ENCODE results near the gene UBQLN3. TPM values are rescaled to one million over a fixed set of nuclear protein-coding genes. Genes with fewer than 3 reads are reported as not detected.

Gene UBQLN3
- polyA plus RNA-seq, 3 donors: not detected

Other genes starting within 250 kb of the UBQLN3 start
- gene HBE1, start 240.0 kb downstream of the UBQLN3 start, polyA plus RNA-seq: under 1 TPM in 2 of 3 donors, not detected in 1; 0.10 to 0.14 TPM
- gene OR51B4, start 208.0 kb downstream of the UBQLN3 start, polyA plus RNA-seq: not detected
- gene OR51B2, start 185.7 kb downstream of the UBQLN3 start, polyA plus RNA-seq: not detected
- not detected for gene OR51B5, start 166.4 kb downstream of the UBQLN3 start, polyA plus RNA-seq
- not detected for gene OR51B6, start 158.4 kb downstream of the UBQLN3 start, polyA plus RNA-seq
- gene OR51M1, start 126.1 kb downstream of the UBQLN3 start, polyA plus RNA-seq: not detected
- not detected for gene OR51Q1, start 87.8 kb downstream of the UBQLN3 start, polyA plus RNA-seq
- gene OR51I1, start 68.4 kb downstream of the UBQLN3 start, polyA plus RNA-seq: not detected
- not detected for gene OR51I2, start 60.6 kb downstream of the UBQLN3 start, polyA plus RNA-seq
- gene OR52D1, start 21.3 kb downstream of the UBQLN3 start, polyA plus RNA-seq: not detected
- under 1 TPM; 0.08 to 0.22 (median 0.09) TPM for gene UBQLNL, start 6.7 kb upstream of the UBQLN3 start, polyA plus RNA-seq
- not detected for gene OR52H1, start 38.6 kb upstream of the UBQLN3 start, polyA plus RNA-seq
- not detected for gene OR52B6, start 70.9 kb upstream of the UBQLN3 start, polyA plus RNA-seq
- gene TRIM6, start 86.7 kb upstream of the UBQLN3 start, polyA plus RNA-seq: 1 to 10 TPM; 1.4 to 2.9 (median 2.4) TPM
- 1 to 10 TPM; 1.8 to 6.7 (median 3.8) TPM for gene TRIM34, start 115.0 kb upstream of the UBQLN3 start, polyA plus RNA-seq
- gene TRIM5, start 175.1 kb upstream of the UBQLN3 start, polyA plus RNA-seq: 10 to 100 TPM in 1 of 3 donors, 1 to 10 TPM in 2; 7.7 to 11.2 (median 9.7) TPM
- 10 to 100 TPM in 2 of 3 donors, 1 to 10 TPM in 1; 8.3 to 43.7 (median 22.8) TPM for gene TRIM22, start 179.8 kb upstream of the UBQLN3 start, polyA plus RNA-seq
- not detected for gene OR56B1, start 226.5 kb upstream of the UBQLN3 start, polyA plus RNA-seq
- gene OR52N4, start 244.3 kb upstream of the UBQLN3 start, polyA plus RNA-seq: under 1 TPM in 1 of 3 donors, not detected in 2; 0.21 TPM

All from adipose tissue (tissue), 3 donors.